Heart right ventricle (tissue), 16 donors: ENCODE data around the gene CROT. TPM values are rescaled to one million over a fixed set of nuclear protein-coding genes. Genes with fewer than 3 reads are reported as not detected.

Experiments
- ATAC-seq, 8 donors: fragments of 200-7000 bp; cut with Tn5 transposase; one replicate each; pipeline ENCODE4 v1.9.1; 2020; ENCODE audit warnings: mild to moderate bottlenecking in 8 of 8, moderate library complexity in 8 of 8, moderate number of reproducible peaks in 1 of 8
- DNase-seq, 2 donors: peaks; one replicate each; pipeline ENCODE4 v3.0.0-alpha.2; 2020
- H3K27ac ChIP-seq, 10 donors: fragments of 200-600 bp; sonication (generic) in 2 of 10; one replicate each; pipeline versions ENCODE4 v1.5.0 to v1.8.0; 2020 to 2022; ENCODE audit warnings: mild to moderate bottlenecking in 3 of 10
- H3K27me3 ChIP-seq, 7 donors: fragments of 200-600 bp; one replicate each; pipeline ENCODE4 v1.8.0; 2021 to 2022; ENCODE audit warnings: mild to moderate bottlenecking in 2 of 7
- H3K36me3 ChIP-seq, 9 donors: fragments of 200-600 bp; sonication (generic) in 1 of 9; one replicate each; pipeline versions ENCODE4 v1.5.0 to v1.8.0; 2020 to 2022; ENCODE audit warnings: mild to moderate bottlenecking in 2 of 9
- H3K4me1 ChIP-seq, 9 donors: fragments of 200-600 bp; sonication (generic) in 1 of 9; one replicate each; pipeline versions ENCODE4 v1.5.0 to v1.8.0; 2020 to 2022; ENCODE audit warnings: mild to moderate bottlenecking in 4 of 9
- H3K4me3 ChIP-seq, 10 donors: fragments of 200-600 bp; sonication (generic) in 2 of 10; one replicate each; pipeline versions ENCODE4 v1.5.0 to v1.8.0; 2020 to 2022; ENCODE audit warnings: mild to moderate bottlenecking in 7 of 10, moderate library complexity in 2 of 10
- H3K9me3 ChIP-seq, 11 donors: fragments of 200-600 bp in 10 of 11; sonication (generic) in 2 of 11; one replicate each; pipeline versions ENCODE4 v1.5.0 to v1.8.0; 2013 to 2022; ENCODE audit warnings: mild to moderate bottlenecking in 2 of 11, control low read depth in 1 of 11, moderate library complexity in 1 of 11
- CTCF ChIP-seq, 9 donors: fragments of 200-600 bp; sonication (generic) in 2 of 9; IDR thresholded peaks; one replicate each; pipeline versions ENCODE4 v1.5.0 to v1.8.0; 2021 to 2022; ENCODE audit warnings: antibody characterized with exemption in 9 of 9, mild to moderate bottlenecking in 5 of 9, moderate library complexity in 1 of 9
- WGBS, 2 donors: extraction: QIAGEN DNeasy Blood & Tissue Kit; methylation state at CpG; one replicate each; pipeline ENCODE4 v1.1.7; 2013; ENCODE audit warnings: inconsistent platforms in 1 of 2; 5-methylcytosine and 5-hydroxymethylcytosine counted together
- intact Hi-C, 10 donors: fragments of 100-400 bp; cut with DNase I; formaldehyde crosslinking; loops; one replicate each; pipeline versions ENCODE4 v1.11.1 to v1.14.2; 2022
- polyA plus RNA-seq, 2 donors: library from polyadenylated mRNA; stranded (reverse); fragments of 200-250 nt; gene quantifications; one replicate each; pipeline ENCODE4 v1.2.3, GENCODE V29; 2013
- total RNA-seq, 10 donors: library from RNA; stranded (reverse); fragmentation: NEBNext Ultra II Directional in 3 of 10; extraction: Animal tissue kit (Norgen Biotek cat#: 25700) in 3 of 10; gene quantifications; one replicate each; pipeline versions ENCODE4 v1.2.1 to v1.2.4, GENCODE V29; 2021 to 2023
- donor health status: Arrhythmogenic right ventricular cardiomyopathy.
- donor health status: ischemic (EF 13 %, LVEDD 7.1; RV severe dilation, severe dysfunction).
- donor health status: healthy with polysubstance abuse.
- donor health status: DM: no; HTN: yes; CAD: no.
- donor health status: DM: no; HTN: no; CAD: no.
- donor health status: ischemic (EF 25% LVEDD 6.9; RV normal size, moderate dysfunction).
- donor health status: ischemic (EF 25% LVEDD 5.7; RV mildly dilated, moderate dysfunction).
- donor health status: healthy.
- donor health status: DM: yes; HTN: yes; CAD: no.
- donor health status: Ischemic cardiomyopathy.
- donor health status: ischemic (EF 35%, LVEDD 5.7; RV mildly dilated, moderate dysfunction).
- donor health status: nonischemic (EF 11% LVEDD 7.7; RV severe dilation, severe dysfunction).
- donor health status: DM: yes; HTN: yes; CAD: no.
- donor health status: PGD.
- donor health status: ischemic (EF 29% LVEDD 5.4; RV normal size, mild dysfunction).
- donor health status: nonischemic (EF 23%, LVEDD 6.1; RV moderate dilation, normal function).

The CROT gene
- total and polyA plus RNA-seq, 12 donors: 4.3 to 10.6 (median 7.1) TPM

- H3K27me3 ChIP-seq: no peaks in the 10 kb centered on the region
- no peak overlapping the region for H3K27ac ChIP-seq
- no peak for ATAC-seq
- H3K4me1 ChIP-seq: no peaks in the 10 kb centered on the region
- TF ChIP-seq CTCF (IDR thresholded peaks at IDR 0.05): no peak
- peaks cover 0 to 53% (median 8%) of the 10 kb centered on the region in 9 donors for H3K36me3 ChIP-seq
- 91 to 93% methylated on average over 3 of the region's 3 CpGs for WGBS, 2 donors
- intact Hi-C loops: no loop called here
- no peak overlapping the region for H3K4me3 ChIP-seq
- H3K9me3 ChIP-seq: peaks cover 3 to 71% (median 38%) of the 10 kb centered on the region in 11 donors
- no peak for DNase-seq
Measured at GRCh38 chr7:87328281-87328680, 17.2 kb upstream of the CROT start.

- Histone ChIP-seq H3K36me3 (peaks cover 0 to 35% (median 0%) of the 10 kb centered on the region in 9 donors), H3K27ac (no peak overlapping the region), H3K4me3 (no peak overlapping the region), H3K27me3 (no peaks in the 10 kb centered on the region), H3K9me3 (peaks cover 3 to 58% (median 37%) of the 10 kb centered on the region in 11 donors), H3K4me1 (no peaks in the 10 kb centered on the region)
- intact Hi-C loops: no loop called here
- WGBS, 2 donors: 25 to 34% methylated on average over 3 of the region's 3 CpGs
- TF ChIP-seq CTCF (IDR thresholded peaks at IDR 0.05): no peak
- no peak for ATAC-seq
- DNase-seq: no peak
Measured at GRCh38 chr7:87330316-87330715, 15.1 kb upstream of the CROT start.

- DNase-seq (no peak), ATAC-seq (no peak)
- Histone ChIP-seq H3K27me3 (no peaks in the 10 kb centered on the region), H3K27ac (no peak overlapping the region), H3K4me3 (no peak overlapping the region), H3K9me3 (peaks cover 3 to 51% (median 30%) of the 10 kb centered on the region in 11 donors), H3K36me3 (peaks cover 0 to 36% (median 4%) of the 10 kb centered on the region in 9 donors), H3K4me1 (no peaks in the 10 kb centered on the region)
- no peak for TF ChIP-seq CTCF (IDR thresholded peaks at IDR 0.05)
- intact Hi-C loops: no loop called here
- WGBS, 2 donors: 66 to 69% methylated on average over 2 of the region's 2 CpGs
Measured at GRCh38 chr7:87330942-87331341, 14.5 kb upstream of the CROT start.

GRCh38 chr7:87331687-87332252 is 13.7 kb upstream of the CROT start:
- Histone ChIP-seq H3K36me3 (peaks cover 0 to 42% (median 10%) of the 10 kb centered on the region in 9 donors), H3K9me3 (peaks cover 3 to 43% (median 26%) of the 10 kb centered on the region in 11 donors), H3K4me1 (no peaks in the 10 kb centered on the region), H3K27me3 (no peaks in the 10 kb centered on the region), H3K4me3 (no peak overlapping the region), H3K27ac (no peak overlapping the region)
- ATAC-seq: no peak
- intact Hi-C loops: no loop called here
- TF ChIP-seq CTCF (IDR thresholded peaks at IDR 0.05): no peak
- WGBS, 2 donors: 96 to 99% methylated on average over 5 of the region's 5 CpGs
- no peak for DNase-seq
